HG02981 (cell line): ENCODE measurements around the gene CDCA5.
A peak's percentile ranks its signal among the peaks of the same experiment; 100 is the strongest.

Experiments used
- ATAC-seq: cut with Tn5 transposase; IDR thresholded peaks from one replicate; pipeline ENCODE4 v1.9.1; 2021; ENCODE audit warnings: mild to moderate bottlenecking, moderate library complexity; ENCODE audit not compliant: unreplicated experiment

Gene CDCA5

DNA sequence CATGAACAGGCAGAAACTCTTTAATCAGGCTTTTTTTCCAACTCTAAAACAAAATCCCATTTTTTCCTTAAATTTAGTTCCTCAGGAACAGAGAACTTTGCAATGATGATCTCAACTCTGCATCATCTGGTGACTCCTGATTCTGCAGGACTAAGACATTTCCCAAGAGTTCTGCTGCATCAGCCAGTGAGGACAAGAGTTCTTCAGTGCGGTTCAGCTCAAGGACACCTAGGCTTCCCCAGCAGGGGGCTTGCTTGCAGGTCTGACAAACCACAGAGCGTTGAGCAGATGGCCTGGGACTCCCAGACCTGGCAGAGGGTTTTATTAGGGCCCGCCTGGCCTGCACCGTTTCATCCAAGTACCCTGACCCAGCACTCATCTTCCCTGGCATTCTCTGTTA is 6.4 kb downstream of the CDCA5 start:
- no peak for ATAC-seq

DNA sequence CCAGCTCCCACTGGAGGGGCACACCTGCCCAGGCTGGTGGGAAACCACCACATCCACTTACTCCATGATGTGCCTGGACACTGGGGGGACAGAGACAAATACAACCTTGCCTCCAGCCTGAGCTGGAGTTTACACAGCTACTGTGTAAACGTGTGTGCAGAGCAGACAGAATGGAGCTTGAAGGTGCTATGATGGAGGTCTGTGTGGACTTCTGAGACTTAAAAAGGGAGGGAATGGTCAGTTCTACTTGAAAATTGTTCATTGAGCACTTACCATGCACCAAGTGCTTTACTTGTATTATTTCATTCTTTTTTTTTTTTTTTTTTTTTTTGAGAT is 11.2 kb downstream of the CDCA5 start:
- ATAC-seq: no peak

DNA sequence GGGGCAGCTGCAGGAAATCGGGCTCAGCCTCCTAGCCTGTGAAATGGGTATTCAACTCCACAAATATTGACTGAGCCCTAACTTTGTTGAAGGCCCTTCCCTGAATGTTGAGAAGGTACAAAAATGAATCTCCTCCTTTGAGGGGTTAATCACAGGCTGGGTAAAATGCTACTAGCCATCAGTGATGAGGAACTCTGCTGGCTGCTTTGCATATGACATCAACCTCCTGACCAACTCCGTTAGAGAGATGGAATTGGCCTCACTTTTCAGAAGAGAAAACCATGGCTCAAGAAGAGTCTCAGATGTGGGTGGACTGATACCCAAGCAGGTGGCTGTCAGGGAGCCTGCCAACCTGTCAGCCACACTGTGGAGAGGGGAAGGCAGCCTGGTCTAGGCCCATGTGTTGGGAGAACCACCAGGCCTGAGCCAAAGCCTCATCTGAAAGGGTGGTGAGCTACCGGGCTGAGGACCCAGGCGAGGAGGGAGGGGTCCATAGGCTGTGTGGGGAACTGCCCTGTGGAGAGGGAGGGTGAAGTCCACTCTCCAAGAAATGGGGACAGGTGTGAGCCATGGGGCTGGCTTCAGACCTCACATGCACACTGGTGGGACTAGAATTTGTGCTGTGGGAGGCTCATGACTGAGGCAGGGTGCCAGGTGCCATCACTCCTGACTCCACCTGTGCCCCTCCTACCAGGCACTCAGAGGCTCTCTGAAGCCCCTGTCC is 11.8 kb downstream of the CDCA5 start:
- no peak for ATAC-seq

DNA sequence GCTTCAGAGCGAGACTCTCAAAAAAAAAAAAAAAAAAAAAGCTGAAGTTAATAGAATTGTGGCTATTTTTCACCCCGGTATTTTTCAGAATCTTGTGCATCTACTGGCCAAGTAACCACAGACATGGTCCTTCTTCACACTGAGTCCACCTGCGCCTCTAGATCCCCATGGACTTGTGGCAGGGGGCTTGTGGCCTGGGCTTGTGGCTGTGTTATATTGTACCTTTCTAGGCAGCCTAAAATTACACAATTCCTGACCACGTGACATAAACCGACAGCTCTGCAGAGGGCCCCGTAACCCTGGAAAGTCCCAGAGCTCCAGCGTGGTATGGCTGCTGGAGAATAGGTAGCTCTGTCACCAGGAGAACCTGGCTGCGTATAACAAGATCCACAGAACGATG is 14.6 kb downstream of the CDCA5 start:
- no peak for ATAC-seq

DNA sequence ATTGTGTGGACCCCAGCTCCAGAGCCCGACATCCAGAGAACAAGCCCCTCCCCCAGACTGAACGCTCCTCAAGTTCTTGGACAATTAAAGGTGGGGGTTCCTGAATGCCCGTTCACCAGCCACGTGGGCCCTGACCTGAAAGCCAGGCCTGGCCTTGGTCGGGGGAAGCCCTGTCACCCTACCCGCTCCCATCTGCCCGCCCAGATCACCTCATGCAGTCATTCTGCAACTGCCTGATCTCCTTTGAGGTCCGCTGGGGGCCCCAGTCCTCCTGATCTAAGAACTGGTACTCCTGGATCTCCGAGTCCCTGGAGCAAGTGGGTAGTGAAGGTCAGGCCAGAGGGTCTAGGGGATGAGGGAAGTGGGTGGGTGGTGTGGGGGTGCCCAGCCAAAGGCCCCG is 16.4 kb downstream of the CDCA5 start:
- ATAC-seq: no peak

DNA sequence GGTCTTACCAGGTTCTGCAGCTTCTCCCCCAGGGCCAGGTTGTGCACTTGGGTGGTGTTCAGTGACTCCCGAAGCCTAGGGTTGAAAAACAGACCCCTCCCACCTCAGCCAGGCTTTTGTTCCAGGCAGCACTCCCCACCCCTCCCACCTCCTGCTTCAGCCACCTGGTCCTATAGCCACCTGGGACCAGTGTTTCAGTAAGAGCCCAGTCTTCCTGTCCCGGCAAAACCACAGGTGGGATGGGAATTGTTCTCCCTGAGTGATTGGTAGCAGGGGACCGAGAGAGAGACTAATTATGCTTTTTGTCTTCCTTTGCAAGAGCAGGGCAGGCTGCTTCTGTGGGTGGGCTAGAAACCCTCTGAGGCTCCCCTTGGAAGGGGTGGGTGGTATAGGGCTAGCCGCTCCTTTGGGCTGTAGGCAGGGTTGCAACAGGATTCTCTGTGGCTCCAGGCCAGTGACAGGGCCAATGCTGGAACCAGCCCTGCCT is 17.0 kb downstream of the CDCA5 start:
- ATAC-seq: no peak

DNA sequence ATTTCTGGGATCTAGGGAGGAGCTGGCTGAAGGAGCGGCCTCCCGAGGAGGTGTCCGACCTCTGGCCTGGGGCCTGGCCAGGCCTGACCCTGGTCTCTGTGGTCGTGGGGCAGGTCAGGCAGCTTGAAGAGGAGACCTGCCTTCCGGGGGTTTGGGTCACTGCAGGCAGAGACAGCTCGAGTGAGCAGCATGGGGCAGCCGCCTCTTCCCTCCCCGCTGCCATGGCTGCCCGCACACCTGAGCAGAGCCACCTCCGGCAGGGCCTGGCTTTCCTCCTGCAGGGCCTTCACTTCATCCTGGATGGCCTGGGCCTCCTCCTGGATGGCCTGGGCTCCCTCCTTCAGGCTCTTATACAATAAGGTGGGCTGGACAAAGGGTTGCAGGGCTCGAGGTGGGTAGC is 17.5 kb downstream of the CDCA5 start:
- ATAC-seq: no peak

DNA sequence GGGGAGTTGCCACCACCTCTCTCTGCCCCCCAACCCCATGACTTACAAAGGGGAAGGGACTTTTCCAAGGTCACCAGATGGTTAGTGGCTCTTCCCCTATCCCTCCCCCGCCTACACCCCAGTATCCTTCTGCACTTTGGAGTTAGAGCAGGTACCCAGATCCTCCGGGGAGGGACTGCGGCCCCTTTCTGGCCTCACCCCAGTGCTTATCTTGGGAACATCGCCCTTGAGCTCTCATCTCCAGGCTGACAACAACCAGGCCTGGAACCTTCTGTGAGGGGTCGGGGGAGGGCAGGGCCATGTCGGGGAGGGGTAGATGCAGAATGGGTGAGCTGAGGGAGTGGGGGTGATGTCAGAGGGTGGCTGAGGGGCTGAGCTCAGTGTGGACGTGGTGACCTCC is 18.0 kb downstream of the CDCA5 start:
- no peak for ATAC-seq

DNA sequence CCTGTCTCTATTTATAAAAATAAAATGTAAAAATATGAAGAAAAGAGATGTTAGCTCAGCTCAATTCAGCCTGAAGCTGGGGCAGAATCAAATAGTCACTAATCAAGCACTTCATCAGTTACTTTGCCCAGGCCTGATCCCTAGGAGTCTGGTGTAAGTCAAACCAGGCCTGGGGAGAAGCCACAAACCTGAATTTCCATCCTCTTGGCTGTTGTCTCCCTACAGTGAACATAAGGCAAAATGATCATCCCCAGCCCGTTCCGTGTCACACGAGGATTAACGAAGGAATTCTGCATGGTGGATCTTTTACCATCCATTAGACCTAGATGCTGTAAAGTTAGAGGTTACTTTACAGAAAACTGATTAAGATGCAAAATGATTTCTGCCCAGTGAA is 19.0 kb downstream of the CDCA5 start:
- ATAC-seq: no peak

DNA sequence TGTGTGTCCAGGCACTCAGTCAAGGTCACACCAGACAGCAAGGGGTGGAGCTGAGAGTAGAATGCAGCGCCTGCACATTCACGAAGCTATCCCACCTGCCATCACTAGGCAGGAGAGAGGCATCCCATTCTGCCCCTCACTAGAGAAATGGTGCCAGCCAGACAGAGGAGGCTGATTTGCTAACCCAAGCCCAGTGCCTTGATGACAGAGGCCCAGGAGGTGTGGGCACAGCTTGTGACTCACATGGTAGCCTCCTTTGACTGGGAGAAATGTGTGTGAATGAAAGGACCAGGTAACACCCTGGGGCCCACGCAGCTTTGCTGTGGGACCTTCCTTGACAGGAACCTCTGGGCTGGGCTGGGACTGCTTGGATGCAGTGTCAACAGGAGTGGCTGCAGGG is 20.3 kb downstream of the CDCA5 start:
- ATAC-seq: no peak

DNA sequence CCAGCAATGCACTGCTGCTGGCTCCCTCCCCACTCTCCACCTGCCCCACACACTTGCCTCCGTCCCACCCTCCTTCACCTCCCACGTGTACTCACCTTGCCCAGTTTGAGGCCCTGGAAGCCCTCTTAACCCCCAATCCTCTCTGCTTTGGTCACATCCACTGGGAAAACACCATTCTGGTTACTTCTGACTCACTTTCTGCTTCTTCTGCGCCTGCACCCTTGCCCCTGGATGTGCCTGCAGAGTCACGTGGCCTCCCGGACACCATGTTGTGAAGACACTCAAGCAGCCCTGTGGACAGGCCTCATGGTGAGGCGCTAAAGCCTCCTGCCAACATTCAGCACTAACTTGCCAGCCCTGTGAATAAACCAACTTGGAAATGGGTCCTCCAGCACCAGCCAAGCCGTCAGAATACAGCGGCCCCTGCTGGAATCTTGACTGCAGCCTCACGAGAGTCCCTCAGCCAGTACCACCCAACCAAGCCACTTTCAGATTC is 22.9 kb downstream of the CDCA5 start:
- ATAC-seq: no peak

DNA sequence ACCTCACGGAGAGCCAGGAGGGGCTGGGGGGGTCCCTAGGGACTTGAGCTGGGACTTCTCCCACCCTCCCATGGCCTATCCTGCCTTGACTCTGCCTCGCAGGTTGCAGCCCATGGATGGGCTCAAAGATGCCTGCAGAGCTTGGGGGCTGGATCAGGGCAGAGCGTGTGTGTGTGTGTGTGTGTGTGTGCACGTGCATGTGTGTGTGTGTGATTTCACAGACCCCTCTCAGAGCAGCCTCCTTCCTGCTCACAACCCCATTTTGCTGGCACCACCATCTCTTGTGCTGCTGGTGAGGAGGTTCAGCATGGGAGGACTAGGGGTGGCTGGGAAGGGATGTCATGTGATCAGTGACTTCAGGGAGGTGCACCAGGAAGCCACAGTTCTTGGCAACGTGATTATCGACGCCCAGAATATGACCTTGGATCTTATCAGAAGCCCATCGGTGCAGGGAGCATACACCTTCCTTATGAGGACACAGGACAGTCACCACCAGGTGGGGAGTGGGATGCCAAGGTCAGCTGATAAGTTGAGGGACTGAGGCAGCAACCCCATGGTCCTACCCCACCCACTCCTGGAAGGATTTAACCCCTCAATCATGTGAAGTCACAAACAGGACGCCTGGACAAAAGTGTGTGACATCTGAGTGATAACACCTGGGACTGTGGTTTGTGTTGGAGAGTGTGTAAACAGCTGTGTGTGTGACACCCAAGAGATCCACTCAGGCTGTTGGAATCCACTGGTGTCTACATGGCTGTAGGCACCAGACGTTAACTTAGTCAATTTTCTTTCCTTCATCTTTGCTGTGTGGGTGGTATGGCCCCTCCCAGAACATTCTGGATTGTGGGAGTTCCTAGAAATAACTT is 23.6 kb downstream of the CDCA5 start:
- ATAC-seq: no peak

DNA sequence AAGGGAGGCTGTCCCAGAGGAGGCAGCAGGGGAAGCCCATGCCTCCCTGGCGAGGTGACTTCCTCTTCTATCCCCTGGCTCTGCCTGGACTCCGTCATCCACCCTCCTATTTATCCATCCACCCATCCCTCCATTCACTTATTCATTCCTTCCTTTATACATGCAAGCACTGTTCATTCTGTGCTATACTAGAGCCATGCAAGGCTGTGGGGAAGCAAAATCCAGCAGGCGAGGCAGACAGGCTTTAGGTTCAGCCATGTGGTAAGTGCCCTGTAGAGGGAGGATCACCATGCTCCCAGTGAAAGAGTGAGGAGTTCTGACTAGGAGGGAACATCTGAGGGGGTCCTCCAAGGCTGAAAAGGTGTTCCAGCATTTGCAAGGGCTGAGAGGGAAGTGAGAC is 24.3 kb downstream of the CDCA5 start:
- no peak for ATAC-seq

DNA sequence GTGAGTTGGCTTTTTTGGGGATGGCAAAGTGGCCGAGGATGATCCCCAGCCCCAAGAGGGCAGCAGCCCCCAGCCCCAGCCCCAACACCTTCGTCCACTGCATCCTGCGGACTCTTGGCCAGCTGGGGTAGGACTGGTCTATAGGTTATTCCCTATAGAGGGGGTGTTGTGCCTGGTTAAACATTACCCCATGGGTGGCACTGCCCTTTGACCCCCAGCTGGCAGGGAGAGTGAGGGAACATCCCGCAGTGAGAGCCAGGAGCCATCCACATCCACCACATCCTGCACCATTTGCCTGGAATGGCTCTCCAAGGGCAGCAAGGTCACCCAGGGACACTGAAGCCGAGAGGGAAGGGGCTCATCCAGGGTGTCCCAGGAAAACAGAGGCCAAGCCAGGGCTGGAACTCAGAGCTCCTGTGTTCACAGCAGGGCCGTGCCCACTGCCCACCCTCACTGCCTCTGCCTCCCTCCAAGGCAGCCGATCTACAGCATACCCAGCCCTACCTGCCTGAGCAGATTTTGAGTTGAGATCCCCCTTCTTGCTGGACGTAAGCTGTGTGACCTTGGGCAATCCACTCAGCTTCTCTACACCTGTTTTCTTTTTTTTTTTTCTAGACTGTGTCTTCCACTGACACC is 25.3 kb downstream of the CDCA5 start, which contains the start of gene NAALADL1:
TSS of gene NAALADL1 (minus strand) at position 135 of the 636 bp plus-strand sequence. CDS start at position 103, 32 bp downstream.
- no peak for ATAC-seq

DNA sequence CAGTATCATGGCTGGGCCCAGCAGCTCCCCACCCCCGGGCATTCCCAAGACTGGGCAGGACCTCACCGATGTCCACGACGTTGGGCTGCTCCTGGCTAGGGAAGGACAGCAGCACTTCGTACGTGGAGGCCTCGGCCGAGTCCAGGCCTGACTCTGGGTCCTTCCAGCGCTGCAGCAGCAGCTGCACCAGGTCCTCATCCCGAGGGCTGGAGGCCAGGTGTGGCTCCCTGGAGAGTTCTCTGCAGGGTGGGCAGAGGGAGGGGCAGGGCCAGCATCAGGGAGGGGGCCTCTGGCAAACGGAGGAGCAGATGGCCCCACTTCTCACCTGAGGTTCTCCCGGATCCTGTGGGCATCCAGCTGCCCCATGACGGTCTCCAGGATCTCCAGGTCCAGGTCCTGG is 25.8 kb downstream of the CDCA5 start:
- no peak for ATAC-seq

DNA sequence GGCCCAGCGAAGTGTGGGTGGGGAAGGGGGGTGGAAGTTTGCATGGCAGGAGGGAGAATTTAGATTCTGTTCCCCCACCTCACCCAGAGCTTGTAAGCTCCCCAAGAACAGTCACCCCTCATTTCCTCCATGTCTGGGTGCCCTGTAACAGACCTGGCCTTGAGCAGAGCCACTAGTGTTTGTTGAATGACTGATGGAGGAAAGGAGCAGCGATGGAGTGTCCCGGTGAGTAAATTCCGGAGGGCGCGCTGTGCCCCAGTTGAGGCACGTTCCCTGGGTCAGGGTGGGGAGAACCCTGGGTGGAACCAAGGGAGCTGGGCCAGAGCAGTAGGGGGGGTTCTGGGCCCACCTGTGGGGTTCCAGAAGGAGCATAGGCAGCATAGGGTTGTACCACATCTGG is 26.3 kb downstream of the CDCA5 start:
- ATAC-seq: no peak

DNA sequence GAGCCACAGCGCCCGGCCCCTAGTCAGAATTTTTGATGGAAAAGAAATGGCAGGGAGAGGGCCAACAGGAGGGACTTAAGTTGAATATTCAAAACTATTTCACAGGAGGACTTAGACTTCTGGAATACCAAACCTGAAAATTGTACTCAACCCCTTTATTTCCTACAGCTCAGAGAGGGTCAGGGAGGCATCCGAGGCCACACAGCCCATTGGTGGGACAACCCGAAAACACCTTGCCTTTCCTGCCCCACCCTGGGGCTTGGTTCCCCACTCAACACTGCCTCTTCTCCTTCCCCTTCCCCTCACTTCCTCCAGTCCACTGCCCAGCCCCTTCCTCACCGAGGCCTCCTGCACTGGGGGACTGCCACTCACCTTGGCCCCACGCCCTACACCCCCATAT is 26.8 kb downstream of the CDCA5 start:
- ATAC-seq: no peak

DNA sequence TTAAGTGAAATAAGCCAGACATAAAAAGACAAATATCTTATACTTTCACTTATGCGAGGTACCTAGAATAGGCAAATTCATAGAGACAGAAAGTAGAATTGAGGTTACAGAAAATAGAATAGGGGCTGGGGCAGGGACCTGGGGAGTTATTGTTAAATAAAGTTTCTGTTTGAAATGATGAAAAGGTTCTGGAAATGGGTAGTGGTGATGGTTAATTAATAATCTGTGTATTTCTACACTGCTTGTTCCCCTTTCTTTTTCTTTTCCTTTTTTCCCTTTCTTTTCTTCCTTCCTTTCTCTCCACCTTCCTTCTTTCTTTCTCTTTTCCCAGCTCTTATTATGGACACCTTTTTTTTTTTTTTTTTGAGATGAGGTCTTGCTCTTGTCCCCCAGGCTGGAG is 28.3 kb downstream of the CDCA5 start:
- ATAC-seq: peak; percentile 53

DNA sequence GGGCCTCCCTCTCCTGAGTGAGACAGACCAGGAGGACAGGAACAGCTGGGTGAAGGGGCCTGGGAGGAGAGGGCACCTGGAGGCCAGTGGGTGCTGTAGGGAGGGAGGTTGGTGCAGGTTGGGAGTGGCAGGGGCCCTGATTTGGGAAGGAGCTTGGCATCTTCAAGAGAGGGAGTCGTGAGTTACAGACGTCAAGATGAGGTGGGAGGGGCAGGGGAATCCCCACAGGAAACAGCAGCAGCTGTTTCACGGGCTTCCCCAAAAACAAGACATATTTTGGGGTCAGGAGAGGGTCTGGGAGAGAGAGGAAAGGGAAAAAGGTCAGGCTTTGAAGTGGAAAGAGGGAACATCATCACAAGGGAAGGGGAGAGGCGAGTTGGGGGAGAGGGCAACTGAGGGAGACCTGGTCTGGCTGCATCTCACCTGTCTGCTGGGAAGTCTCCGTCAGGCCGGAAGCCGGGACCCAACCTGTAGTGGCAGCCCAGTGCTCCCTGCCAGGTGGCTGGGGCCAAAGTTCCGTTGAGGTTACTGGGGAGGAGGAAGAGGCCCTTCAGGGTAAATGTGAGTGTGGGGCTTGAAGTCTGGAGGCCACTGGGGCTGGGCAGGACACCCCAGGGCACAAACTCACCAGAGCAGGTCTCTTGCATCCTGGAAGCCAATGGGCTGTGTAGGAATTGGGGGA is 29.9 kb downstream of the CDCA5 start:
- ATAC-seq: no peak

DNA sequence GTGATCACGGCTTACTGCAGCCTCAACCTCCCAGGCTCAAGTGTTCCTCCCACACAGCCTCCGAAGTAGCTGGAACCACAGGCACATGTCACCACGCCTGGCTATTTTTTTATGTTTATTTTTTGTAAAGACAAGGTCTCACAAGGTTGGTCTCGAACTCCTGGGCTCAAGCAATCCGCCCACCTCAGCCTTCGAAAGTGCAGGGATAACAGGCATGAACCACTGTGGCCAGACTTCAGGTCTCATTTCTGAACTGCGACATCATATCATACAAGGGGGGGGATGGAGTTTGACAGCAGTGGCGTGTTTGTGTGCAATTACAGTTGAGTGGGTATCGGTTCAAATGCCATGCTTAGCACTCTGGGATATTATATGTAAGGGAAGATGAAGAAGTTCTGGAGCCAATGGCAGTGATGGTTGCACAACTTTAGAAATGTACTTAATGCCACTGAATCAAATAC is 32.4 kb downstream of the CDCA5 start:
- no peak for ATAC-seq
